NB4 (cell line): ENCODE results near the gene TMBIM4.

ENCODE experiments used
- DNase-seq: peaks from one replicate; pipeline ENCODE4 v3.0.0; 2010; ENCODE audit warnings: low read depth
- H3K4me3 ChIP-seq: one replicate; pipeline ENCODE4 v1.5.1; 2011; ENCODE audit warnings: mild to moderate bottlenecking, low read depth, low read length, moderate library complexity
- CTCF ChIP-seq: IDR thresholded peaks from one replicate; pipeline ENCODE4 v1.5.1; 2012; ENCODE audit warnings: low read depth, low read length
- MAX ChIP-seq: IDR thresholded peaks from 2 replicates; pipeline ENCODE4 v1.6.1; 2011; ENCODE audit warnings: low read depth, low read length
- MYC ChIP-seq: IDR thresholded peaks from 2 replicates; pipeline ENCODE4 v1.6.1; 2011; ENCODE audit warnings: low read depth, low read length
- POLR2A ChIP-seq: IDR thresholded peaks from 2 replicates; pipeline ENCODE4 v1.6.1; 2011; ENCODE audit warnings: mild to moderate bottlenecking; ENCODE audit not compliant: insufficient read length; ENCODE audit errors: extremely low read depth

The TMBIM4 gene

GRCh38 chr12:66119870-66120241, 49.9 kb downstream of the TMBIM4 start:
- TF ChIP-seq MAX (no peak), POLR2A (no peak), CTCF (no peak), MYC (no peak)
- H3K4me3 ChIP-seq, result no peak overlapping the region
- DNase-seq, result peak; percentile 79

GRCh38 chr12:66119229-66119869, 50.4 kb downstream of the TMBIM4 start:
- DNase-seq, result peak; percentile 83
- no peak overlapping the region for H3K4me3 ChIP-seq
- no peak for TF ChIP-seq POLR2A
- TF ChIP-seq MAX, result no peak
- no peak for TF ChIP-seq CTCF
- TF ChIP-seq MYC, result no peak

GRCh38 chr12:66118240-66118891, 51.4 kb downstream of the TMBIM4 start:
- DNase-seq, result no peak
- TF ChIP-seq CTCF, result no peak
- TF ChIP-seq MYC, result no peak
- no peak for TF ChIP-seq POLR2A
- no peak for TF ChIP-seq MAX
- no peak overlapping the region for H3K4me3 ChIP-seq

- no peak for DNase-seq
- no peak for TF ChIP-seq POLR2A
- TF ChIP-seq CTCF, result no peak
- H3K4me3 ChIP-seq, result no peak overlapping the region
These were observed 52.6 kb downstream of the TMBIM4 start for GRCh38 chr12:66117242-66117641.

GRCh38 chr12:66115071-66115600, 54.7 kb downstream of the TMBIM4 start:
- no peak for DNase-seq
- H3K4me3 ChIP-seq, result no peak overlapping the region
- TF ChIP-seq MAX, result no peak
- no peak for TF ChIP-seq CTCF
- TF ChIP-seq MYC, result no peak
- no peak for TF ChIP-seq POLR2A
